CD14-positive monocyte (primary cell): Measurements from ENCODE around the gene ELMO1. TPM values are rescaled to one million over a fixed set of nuclear protein-coding genes. Genes with fewer than 3 reads are reported as not detected.
A peak's percentile ranks its signal among the peaks of the same experiment; 100 is the strongest.

Source experiments
- DNase-seq, 3 donors: peaks; one replicate each; pipeline ENCODE4 v3.0.0-alpha.2; 2011 to 2022
- H2AFZ ChIP-seq: 2 replicates; pipeline ENCODE4 v1.6.0; 2012; ENCODE audit warnings: mild to moderate bottlenecking, low read depth, low read length, inconsistent platforms; ENCODE audit not compliant: insufficient read depth, poor library complexity, severe bottlenecking
- H3K27ac ChIP-seq, 2 donors: 1 replicate in 1 of 2; 2 replicates in 1 of 2; pipeline ENCODE4 v1.5.1; 2012 to 2013; ENCODE audit warnings: low read length in 2 of 2, control low read depth in 1 of 2, inconsistent platforms in 1 of 2, low read depth in 1 of 2, mild to moderate bottlenecking in 1 of 2
- H3K27me3 ChIP-seq, 2 donors: one replicate each; pipeline versions ENCODE4 v1.6.0 to v1.6.1; 2011 to 2013; ENCODE audit warnings: low read length in 2 of 2; ENCODE audit not compliant: control insufficient read depth in 2 of 2, insufficient read depth in 2 of 2
- H3K36me3 ChIP-seq, 2 donors: replicated peaks in 1 of 2; 1 replicate in 1 of 2; 2 replicates in 1 of 2; pipeline versions ENCODE4 v1.5.1 to v1.6.1; 2012 to 2013; ENCODE audit warnings: low read length in 2 of 2, control low read depth in 1 of 2, inconsistent platforms in 1 of 2, mild to moderate bottlenecking in 1 of 2; ENCODE audit not compliant: insufficient read depth in 2 of 2, control insufficient read depth in 1 of 2
- H3K4me1 ChIP-seq, 2 donors: 1 replicate in 1 of 2; 2 replicates in 1 of 2; pipeline versions ENCODE4 v1.5.1 to v1.6.1; 2012 to 2013; ENCODE audit warnings: low read length in 2 of 2, control low read depth in 1 of 2, inconsistent platforms in 1 of 2, mild to moderate bottlenecking in 1 of 2, moderate library complexity in 1 of 2; ENCODE audit not compliant: insufficient read depth in 2 of 2, control insufficient read depth in 1 of 2
- H3K4me2 ChIP-seq: replicated peaks from 2 replicates; pipeline ENCODE3; 2012; ENCODE audit warnings: low read length, moderate library complexity, mild to moderate bottlenecking; ENCODE audit not compliant: poor library complexity, severe bottlenecking; ENCODE audit errors: extremely low read depth
- H3K4me3 ChIP-seq, 3 experiments: fragments of 200-600 bp in 1 of 3; sonication (generic) in 1 of 3; replicated peaks in 1 of 3; 1 replicate in 2 of 3; 2 replicates in 1 of 3; pipeline ENCODE4 v1.5.1; 2011 to 2013; ENCODE audit warnings: low read length in 3 of 3, mild to moderate bottlenecking in 3 of 3, control low read depth in 2 of 3, low read depth in 2 of 3, inconsistent platforms in 1 of 3, moderate library complexity in 1 of 3
- H3K79me2 ChIP-seq: 2 replicates; pipeline ENCODE4 v1.6.0; 2012; ENCODE audit warnings: mild to moderate bottlenecking, control low read depth, inconsistent platforms, low read length, moderate library complexity; ENCODE audit not compliant: insufficient read depth
- H3K9ac ChIP-seq: 2 replicates; pipeline ENCODE4 v1.6.0; 2017; ENCODE audit warnings: low read length, mild to moderate bottlenecking; ENCODE audit not compliant: insufficient read depth, poor library complexity, severe bottlenecking
- H3K9me3 ChIP-seq, 2 donors: replicated peaks in 1 of 2; 1 replicate in 1 of 2; 2 replicates in 1 of 2; pipeline versions ENCODE4 v1.5.1 to v1.6.1; 2012 to 2013; ENCODE audit warnings: low read length in 2 of 2, control low read depth in 1 of 2; ENCODE audit not compliant: control insufficient read depth in 1 of 2, insufficient read depth in 1 of 2
- H4K20me1 ChIP-seq: 2 replicates; pipeline ENCODE4 v1.6.0; 2012; ENCODE audit warnings: mild to moderate bottlenecking, low read length, control low read depth, moderate library complexity; ENCODE audit not compliant: insufficient read depth
- H3K27ac Mint-ChIP-seq, 7 donors: one replicate each; pipeline ENCODE4 v1.8.0; 2020; ENCODE audit warnings: mild to moderate bottlenecking in 7 of 7, mixed read lengths in 7 of 7, moderate library complexity in 6 of 7, inconsistent platforms in 2 of 7
- H3K27me3 Mint-ChIP-seq, 3 donors: one replicate each; pipeline ENCODE4 v1.8.0; 2021 to 2022; ENCODE audit warnings: low read depth in 3 of 3, mild to moderate bottlenecking in 3 of 3, mixed read lengths in 3 of 3, moderate library complexity in 3 of 3, inconsistent platforms in 1 of 3
- H3K36me3 Mint-ChIP-seq, 2 donors: one replicate each; pipeline ENCODE4 v1.8.0; 2020; ENCODE audit warnings: mixed read lengths in 2 of 2, inconsistent platforms in 1 of 2, mild to moderate bottlenecking in 1 of 2
- H3K4me1 Mint-ChIP-seq: one replicate; pipeline ENCODE4 v1.8.0; 2020; ENCODE audit warnings: mild to moderate bottlenecking, mixed read lengths
- H3K4me3 Mint-ChIP-seq, 2 donors: one replicate each; pipeline ENCODE4 v1.8.0; 2020; ENCODE audit warnings: mild to moderate bottlenecking in 2 of 2, mixed read lengths in 2 of 2, moderate library complexity in 1 of 2
- H3K9me3 Mint-ChIP-seq, 7 donors: one replicate each; pipeline ENCODE4 v1.8.0; 2020 to 2022; ENCODE audit warnings: mixed read lengths in 7 of 7, mild to moderate bottlenecking in 6 of 7, moderate library complexity in 6 of 7, inconsistent platforms in 2 of 7
- CTCF ChIP-seq: fragments of 200-600 bp; IDR thresholded peaks from one replicate; pipeline ENCODE4 v1.8.0; 2022; ENCODE audit warnings: antibody characterized with exemption, mild to moderate bottlenecking
- WGBS: methylation state at CpG from one replicate; pipeline ENCODE4 v1.1.5; 2013; ENCODE audit warnings: missing lambda C conversion rate; ENCODE audit not compliant: insufficient coverage; 5-methylcytosine and 5-hydroxymethylcytosine counted together
- intact Hi-C, 2 donors: fragments of 100-400 bp; cut with micrococcal nuclease; formaldehyde crosslinking; loops; one replicate each; pipeline versions ENCODE4 v1.15.0 to v1.15.1; 2023
- polyA plus RNA-seq, 3 donors: library from polyadenylated mRNA; depleted of rRNA in 1 of 3; unstranded in 2 of 3; stranded (reverse) in 1 of 3; fragments of 300-500 nt in 2 of 3; fragments of >200 nt in 1 of 3; fragmentation: Illumina TruSeq in 2 of 3; gene quantifications; 1 replicate in 2 of 3; 2 replicates in 1 of 3; pipeline ENCODE4 v1.2.3, GENCODE V29; 2012 to 2021

ELMO1 gene
- polyA plus RNA-seq, 3 donors, result 46.6 to 50.2 (median 46.7) TPM

GRCh38 chr7:37041461-37041860 lies 407.2 kb downstream of the ELMO1 start:
- Histone ChIP-seq H3K4me3 (no peak overlapping the region), H3K27ac (no peak overlapping the region), H3K27me3 (no peaks in the 10 kb centered on the region), H3K79me2 (peaks cover 7% of the 10 kb centered on the region), H2AFZ (no peak overlapping the region), H3K4me2 (no peak overlapping the region), H3K9me3 (peaks cover 11 to 13% of the 10 kb centered on the region in 2 donors), H3K4me1 (peaks cover 17 to 18% of the 10 kb centered on the region in 2 donors), H4K20me1 (peaks cover 65% of the 10 kb centered on the region), H3K9ac (no peak overlapping the region), H3K36me3 (peaks cover 0 to 24% of the 10 kb centered on the region in 2 donors)
- DNase-seq, result no peak
- Mint-ChIP-seq H3K9me3 (peaks cover 4 to 13% (median 10%) of the 10 kb centered on the region in 7 donors), H3K27me3 (peaks cover 0 to 4% (median 0%) of the 10 kb centered on the region in 3 donors), H3K4me3 (no peak overlapping the region), H3K4me1 (peaks cover 20% of the 10 kb centered on the region), H3K27ac (peak overlapping the region in 1 of 7 donors; percentile 5), H3K36me3 (peaks cover 25% of the 10 kb centered on the region in 2 donors)
- whole genome bisulfite sequencing, result 100% methylated on average over 1 of the region's 8 CpGs
- no peak for TF ChIP-seq CTCF
- intact Hi-C loops, result no loop called here

GRCh38 chr7:37040330-37040729 lies 408.3 kb downstream of the ELMO1 start:
- Mint-ChIP-seq H3K27ac (no peak overlapping the region), H3K27me3 (peaks cover 0 to 4% (median 0%) of the 10 kb centered on the region in 3 donors), H3K4me3 (no peak overlapping the region), H3K36me3 (peaks cover 25% of the 10 kb centered on the region in 2 donors), H3K4me1 (peaks cover 8% of the 10 kb centered on the region), H3K9me3 (peaks cover 4 to 13% (median 10%) of the 10 kb centered on the region in 7 donors)
- Histone ChIP-seq H3K9me3 (peaks cover 11 to 13% of the 10 kb centered on the region in 2 donors), H3K4me3 (no peak overlapping the region), H4K20me1 (peaks cover 55% of the 10 kb centered on the region), H3K27me3 (no peaks in the 10 kb centered on the region), H3K27ac (no peak overlapping the region), H3K79me2 (peaks cover 7% of the 10 kb centered on the region), H3K36me3 (peaks cover 0 to 26% of the 10 kb centered on the region in 2 donors), H3K4me1 (peaks cover 8% of the 10 kb centered on the region in 2 donors), H2AFZ (no peak overlapping the region), H3K9ac (no peak overlapping the region), H3K4me2 (no peak overlapping the region)
- 83% methylated on average over 1 of the region's 4 CpGs for WGBS
- intact Hi-C loops, result no loop called here
- DNase-seq, result no peak
- TF ChIP-seq CTCF, result no peak
